ENCODE data around the gene LPXN. TPM values are rescaled to one million over a fixed set of nuclear protein-coding genes. Genes with fewer than 3 reads are reported as not detected.

LPXN gene
- total RNA-seq, 1 experiment from 2014 or later: 3.0 TPM

- in situ Hi-C loops (cut with HindIII; ENCODE audit: low pct_unique_long_range_greater_than_20kb, low sequenced_read_pairs): no loop called here
Measured at GRCh38 chr11:58561394-58562098, 14.1 kb downstream of the LPXN start.

GRCh38 chr11:58560842-58561241 lies 14.8 kb downstream of the LPXN start:
- ATAC-seq: no peak
- no peaks in the 10 kb centered on the region for H3K4me1 ChIP-seq (ENCODE audit: control insufficient read depth, insufficient read depth, low read length)
- CTCF ChIA-PET: no interaction called here
- intact Hi-C loops (cut with micrococcal nuclease; ENCODE audit: unreplicated experiment) (no loop called here), in situ Hi-C loops (cut with HindIII; ENCODE audit: low pct_unique_long_range_greater_than_20kb, low sequenced_read_pairs) (no loop called here)
- TF ChIP-seq SIN3A (IDR thresholded peaks at IDR 0.05; ENCODE audit: borderline replicate concordance, insufficient read depth, low read depth, low read length) (no peak), TCF7L2 (IDR thresholded peaks at IDR 0.05; ENCODE audit: low read depth, low read length) (no peak), REST (IDR thresholded peaks at IDR 0.05; ENCODE audit: insufficient read depth in 1 of 2, low read depth in 2 of 2, low read length in 1 of 2) (no peak), POLR2AphosphoS5 (IDR thresholded peaks at IDR 0.05; ENCODE audit: low read depth, low read length) (no peak), CTCF (IDR thresholded peaks at IDR 0.05) (no peak)
- POLR2A ChIA-PET: no interaction called here
- H3K27me3 ChIP-seq (ENCODE audit: control insufficient read depth, insufficient read depth, low read length): no peaks in the 10 kb centered on the region
- no peaks in the 10 kb centered on the region for H3K9me3 ChIP-seq (ENCODE audit: control insufficient read depth, insufficient read depth, low read depth, low read length)
- no peak overlapping the region for H3K27ac ChIP-seq (ENCODE audit: low read length)
- BruUV-seq (replicated peaks): no TSS peak
- no peak overlapping the region for H3K4me3 ChIP-seq (ENCODE audit: low read depth in 2 of 2, low read length in 2 of 2)
- no peak for DNase-seq (ENCODE audit: low read depth, low spot score)
- no peaks in the 10 kb centered on the region for H3K36me3 ChIP-seq (ENCODE audit: control insufficient read depth, insufficient read depth, low read length)

More at GRCh38 chr11:58561394-58562098, 14.1 kb downstream of the LPXN start:
- Histone ChIP-seq H3K27me3 (ENCODE audit: control insufficient read depth, insufficient read depth, low read length) (no peaks in the 10 kb centered on the region), H3K27ac (ENCODE audit: low read length) (no peak overlapping the region), H3K4me1 (ENCODE audit: control insufficient read depth, insufficient read depth, low read length) (no peaks in the 10 kb centered on the region), H3K36me3 (ENCODE audit: control insufficient read depth, insufficient read depth, low read length) (no peaks in the 10 kb centered on the region), H3K9me3 (ENCODE audit: control insufficient read depth, insufficient read depth, low read depth, low read length) (no peaks in the 10 kb centered on the region), H3K4me3 (ENCODE audit: low read depth in 2 of 2, low read length in 2 of 2) (no peak overlapping the region)
- ChIA-PET POLR2A (no interaction called here), CTCF (no interaction called here)
- ATAC-seq (no peak), DNase-seq (ENCODE audit: low read depth, low spot score) (no peak)
- TF ChIP-seq TCF7L2 (IDR thresholded peaks at IDR 0.05; ENCODE audit: low read depth, low read length) (no peak), CTCF (IDR thresholded peaks at IDR 0.05) (no peak), POLR2AphosphoS5 (IDR thresholded peaks at IDR 0.05; ENCODE audit: low read depth, low read length) (no peak), SIN3A (IDR thresholded peaks at IDR 0.05; ENCODE audit: borderline replicate concordance, insufficient read depth, low read depth, low read length) (no peak), REST (IDR thresholded peaks at IDR 0.05; ENCODE audit: insufficient read depth in 1 of 2, low read depth in 2 of 2, low read length in 1 of 2) (no peak)
- BruUV-seq (replicated peaks): no TSS peak
- intact Hi-C loops (cut with micrococcal nuclease; ENCODE audit: unreplicated experiment): no loop called here

Measured in Panc1 (cell line).